Prostate gland (tissue), 2 donors: Measurements from ENCODE around the gene ATP2C2. TPM values are rescaled to one million over a fixed set of nuclear protein-coding genes. Genes with fewer than 3 reads are reported as not detected.

Experiments
- DNase-seq: peaks from one replicate; pipeline ENCODE4 v3.0.0-alpha.2; 2019; ENCODE audit warnings: low spot score
- H3K27ac ChIP-seq, 2 donors: fragments of 200-600 bp; sonication (generic); 2 replicates each; pipeline ENCODE4 v1.5.1; 2017 to 2019
- H3K27me3 ChIP-seq: fragments of 200-600 bp; sonication (generic); replicated peaks from 2 replicates; pipeline ENCODE4 v1.5.1; 2019; ENCODE audit not compliant: insufficient read depth
- H3K36me3 ChIP-seq, 2 donors: fragments of 200-600 bp; sonication (generic); 1 replicate in 1 of 2; 2 replicates in 1 of 2; pipeline versions ENCODE4 v1.5.1 to v1.8.1; 2017 to 2019
- H3K4me1 ChIP-seq: fragments of 200-600 bp; sonication (generic); replicated peaks from 2 replicates; pipeline ENCODE4 v1.5.1; 2019
- H3K4me3 ChIP-seq, 2 donors: fragments of 200-600 bp; sonication (generic); 2 replicates each; pipeline ENCODE4 v1.5.1; 2017 to 2019
- H3K9me3 ChIP-seq: fragments of 200-600 bp; sonication (generic); 2 replicates; pipeline ENCODE4 v1.5.1; 2017
- POLR2A ChIP-seq: fragments of 450-650 bp; IDR thresholded peaks from one replicate; pipeline ENCODE4 v1.6.1; 2016; ENCODE audit warnings: antibody characterized with exemption, mild to moderate bottlenecking
- POLR2AphosphoS5 ChIP-seq: sonication (generic); formaldehyde crosslinking; IDR thresholded peaks from one replicate; pipeline ENCODE4 v1.6.1; 2017; ENCODE audit warnings: antibody characterized with exemption
- WGBS: methylation state at CpG from one replicate; pipeline ENCODE4 v1.1.5; 2018; 5-methylcytosine and 5-hydroxymethylcytosine counted together
- intact Hi-C: fragments of 100-400 bp; cut with DNase I; formaldehyde crosslinking; loops from one replicate; pipeline ENCODE4 v1.14.2; 2022
- total RNA-seq, 2 donors: library from RNA; depleted of rRNA; stranded (reverse); fragments of >200 nt; gene quantifications; one replicate each; pipeline ENCODE4 v1.1.0, GENCODE V29; 2016
- TF ChIP-seq, protein P1 (sequence below), 4 experiments: fragments of 200-600 bp in 2 of 4; fragments of 450-650 bp in 2 of 4; sonication (generic) in 2 of 4; IDR thresholded peaks; 1 replicate in 3 of 4; 2 replicates in 1 of 4; pipeline ENCODE4 v1.5.1; 2016 to 2019; ENCODE audit warnings: antibody characterized with exemption in 4 of 4, mild to moderate bottlenecking in 2 of 4, moderate library complexity in 2 of 4

ATP2C2 gene
- total RNA-seq, 2 donors from 2014 or later: 43.7 to 56.1 TPM

DNA sequence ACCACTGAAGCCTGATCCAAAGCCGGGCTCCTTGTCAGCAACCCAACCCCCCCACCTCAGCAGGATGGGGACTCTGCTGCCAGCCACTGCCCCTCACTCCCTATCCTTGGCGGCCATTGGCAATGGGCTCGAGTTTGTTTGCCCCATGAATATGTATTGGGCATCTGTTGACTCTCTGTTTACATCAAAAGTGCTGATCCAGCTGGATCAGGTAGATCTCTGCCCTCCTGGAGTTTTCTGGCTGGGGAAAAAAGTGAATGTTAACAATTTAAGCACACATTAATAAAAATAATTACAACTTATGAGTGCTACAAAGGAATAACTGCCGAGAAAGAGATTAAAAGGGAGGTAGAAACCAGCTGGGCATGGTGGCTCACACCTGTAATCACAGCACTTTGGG is 62.5 kb downstream of the ATP2C2 start:
- no peak for DNase-seq
- intact Hi-C loops: no loop called here
- Histone ChIP-seq H3K36me3 (no peaks in the 10 kb centered on the region), H3K4me3 (no peak overlapping the region), H3K4me1 (no peaks in the 10 kb centered on the region), H3K27me3 (no peaks in the 10 kb centered on the region), H3K9me3 (no peaks in the 10 kb centered on the region), H3K27ac (no peak overlapping the region)
- TF ChIP-seq, protein P1, sequence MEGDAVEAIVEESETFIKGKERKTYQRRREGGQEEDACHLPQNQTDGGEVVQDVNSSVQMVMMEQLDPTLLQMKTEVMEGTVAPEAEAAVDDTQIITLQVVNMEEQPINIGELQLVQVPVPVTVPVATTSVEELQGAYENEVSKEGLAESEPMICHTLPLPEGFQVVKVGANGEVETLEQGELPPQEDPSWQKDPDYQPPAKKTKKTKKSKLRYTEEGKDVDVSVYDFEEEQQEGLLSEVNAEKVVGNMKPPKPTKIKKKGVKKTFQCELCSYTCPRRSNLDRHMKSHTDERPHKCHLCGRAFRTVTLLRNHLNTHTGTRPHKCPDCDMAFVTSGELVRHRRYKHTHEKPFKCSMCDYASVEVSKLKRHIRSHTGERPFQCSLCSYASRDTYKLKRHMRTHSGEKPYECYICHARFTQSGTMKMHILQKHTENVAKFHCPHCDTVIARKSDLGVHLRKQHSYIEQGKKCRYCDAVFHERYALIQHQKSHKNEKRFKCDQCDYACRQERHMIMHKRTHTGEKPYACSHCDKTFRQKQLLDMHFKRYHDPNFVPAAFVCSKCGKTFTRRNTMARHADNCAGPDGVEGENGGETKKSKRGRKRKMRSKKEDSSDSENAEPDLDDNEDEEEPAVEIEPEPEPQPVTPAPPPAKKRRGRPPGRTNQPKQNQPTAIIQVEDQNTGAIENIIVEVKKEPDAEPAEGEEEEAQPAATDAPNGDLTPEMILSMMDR (IDR thresholded peaks at IDR 0.05): no peak
- TF ChIP-seq POLR2AphosphoS5 (no peak), POLR2A (no peak)
- WGBS: 38% methylated on average over 4 of the region's 4 CpGs

DNA sequence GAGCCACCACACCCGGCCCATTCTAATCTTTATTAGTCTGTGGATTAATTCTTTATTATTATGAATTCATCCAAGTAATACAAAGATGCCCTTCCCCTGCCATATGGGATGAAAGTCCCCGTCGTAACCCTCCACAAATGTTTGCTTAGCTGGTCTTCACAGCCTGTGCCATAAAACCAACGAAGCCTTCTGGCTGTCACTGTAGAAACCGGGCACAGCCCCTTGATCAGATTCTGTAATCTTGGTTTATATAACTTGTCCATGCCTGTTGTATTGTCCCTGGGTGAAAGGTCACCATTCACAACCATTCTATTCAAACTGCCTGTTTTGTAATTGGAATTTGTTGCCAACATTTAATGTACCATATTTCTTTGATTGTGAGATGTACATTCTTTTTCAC is 66.5 kb downstream of the ATP2C2 start:
- TF ChIP-seq, protein P1 (IDR thresholded peaks at IDR 0.05): no peak
- Histone ChIP-seq H3K4me1 (peaks cover 3% of the 10 kb centered on the region), H3K4me3 (no peak overlapping the region), H3K27me3 (no peaks in the 10 kb centered on the region), H3K27ac (peak overlapping the region in 1 of 2 donors; percentile 0), H3K36me3 (no peaks in the 10 kb centered on the region), H3K9me3 (no peaks in the 10 kb centered on the region)
- DNase-seq: no peak
- WGBS: 31% methylated on average over 5 of the region's 5 CpGs
- intact Hi-C loops: no loop called here

- TF ChIP-seq, protein P1 (IDR thresholded peaks at IDR 0.05): no peak
- TF ChIP-seq POLR2AphosphoS5 (no peak), POLR2A (no peak)
- DNase-seq: no peak
- intact Hi-C loops: no loop called here
These were observed 67.9 kb downstream of the ATP2C2 start for GRCh38 chr16:84436196-84436595.

DNA sequence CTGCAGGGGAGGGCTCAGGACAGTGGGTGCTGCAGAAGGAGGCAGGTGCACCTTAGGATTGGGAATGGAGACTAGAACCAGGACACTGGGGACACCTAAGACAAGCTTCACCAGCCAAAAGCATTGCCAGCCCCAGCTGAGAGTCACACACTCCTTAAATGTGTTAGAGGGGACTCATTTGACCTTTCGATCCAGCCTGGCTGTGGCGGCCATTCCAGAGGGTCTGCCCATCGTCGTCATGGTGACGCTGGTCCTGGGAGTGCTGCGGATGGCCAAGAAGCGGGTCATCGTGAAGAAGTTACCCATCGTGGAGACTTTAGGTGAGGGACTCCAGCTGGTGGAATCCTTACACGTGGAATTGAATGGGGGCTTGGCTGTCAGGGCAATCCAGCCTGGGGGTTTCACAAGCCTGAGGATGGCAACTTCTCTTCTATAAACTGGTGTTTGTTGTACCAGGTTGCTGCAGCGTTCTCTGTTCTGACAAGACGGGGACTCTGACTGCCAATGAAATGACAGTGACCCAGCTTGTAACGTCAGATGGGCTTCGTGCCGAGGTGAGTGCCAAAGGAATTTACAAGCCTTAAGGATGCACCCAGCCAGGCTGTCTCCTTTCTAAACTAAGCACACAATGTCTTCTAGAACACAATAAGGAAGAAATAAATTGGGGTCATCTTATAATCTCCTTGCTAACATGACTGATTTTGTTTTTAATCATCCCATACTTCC is 70.8 kb downstream of the ATP2C2 start:
- peak; percentile 91 for DNase-seq
- Histone ChIP-seq H3K36me3 (no peaks in the 10 kb centered on the region), H3K4me1 (peaks cover 3% of the 10 kb centered on the region), H3K27ac (peak overlapping the region; percentile 42 to 55), H3K27me3 (no peaks in the 10 kb centered on the region), H3K9me3 (no peaks in the 10 kb centered on the region), H3K4me3 (no peak overlapping the region)
- intact Hi-C loops: no loop called here
- TF ChIP-seq, protein P1 (IDR thresholded peaks at IDR 0.05): no peak
- TF ChIP-seq POLR2AphosphoS5: peak; percentile 91
- TF ChIP-seq POLR2A: no peak
- 14% methylated on average over 15 of the region's 15 CpGs for WGBS

More at GRCh38 chr16:84436196-84436595, 67.9 kb downstream of the ATP2C2 start:
- no peaks in the 10 kb centered on the region for H3K27me3 ChIP-seq
- H3K4me1 ChIP-seq: peaks cover 3% of the 10 kb centered on the region
- 83% methylated on average over 9 of the region's 10 CpGs for WGBS
- H3K9me3 ChIP-seq: no peaks in the 10 kb centered on the region
- no peak overlapping the region for H3K27ac ChIP-seq
- H3K4me3 ChIP-seq: no peak overlapping the region
- H3K36me3 ChIP-seq: no peaks in the 10 kb centered on the region

- peaks cover 3% of the 10 kb centered on the region for H3K4me1 ChIP-seq
- TF ChIP-seq, protein P1 (IDR thresholded peaks at IDR 0.05): no peak
- TF ChIP-seq POLR2AphosphoS5 (no peak), POLR2A (no peak)
- 73% methylated on average over 19 of the region's 19 CpGs for WGBS
- no peak overlapping the region for H3K27ac ChIP-seq
- intact Hi-C loops: no loop called here
- H3K9me3 ChIP-seq: no peaks in the 10 kb centered on the region
- H3K36me3 ChIP-seq: no peaks in the 10 kb centered on the region
- no peak overlapping the region for H3K4me3 ChIP-seq
- no peak for DNase-seq
- H3K27me3 ChIP-seq: no peaks in the 10 kb centered on the region
These were observed 74.2 kb downstream of the ATP2C2 start for GRCh38 chr16:84442416-84443145.
